CD4-positive, alpha-beta T cell treated with Interleukin-17A for 1 hour (primary cell): Measurements from ENCODE around the gene PCDHA3.
"Not testable (repeated sequence)": the region's sequence is repeated elsewhere in the genome, so short reads cannot be mapped to it uniquely, and the experiment has no call there.

Source experiments
- DNase-seq: peaks from one replicate; pipeline ENCODE4 v3.0.0-alpha.2; 2020

PCDHA3 gene

GRCh38 chr5:140821375-140822280, 20.8 kb downstream of the PCDHA3 start, which contains the start of gene PCDHA5:
PCDHA5 (plus strand) TSS chr5:140821613.
- DNase-seq: no peak

DNA sequence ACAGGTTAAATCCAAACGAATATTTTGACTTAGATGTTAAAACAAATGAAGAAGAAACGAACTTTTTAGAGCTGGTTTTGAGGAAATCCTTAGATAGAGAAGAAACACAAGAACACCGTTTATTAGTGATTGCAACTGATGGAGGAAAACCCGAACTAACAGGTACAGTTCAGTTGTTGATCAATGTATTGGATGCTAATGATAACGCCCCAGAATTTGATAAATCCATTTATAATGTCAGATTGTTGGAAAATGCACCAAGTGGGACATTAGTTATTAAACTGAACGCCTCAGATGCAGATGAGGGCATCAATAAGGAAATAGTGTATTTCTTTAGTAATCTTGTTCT, 21.4 kb downstream of the PCDHA3 start:
- DNase-seq: no peak

DNA sequence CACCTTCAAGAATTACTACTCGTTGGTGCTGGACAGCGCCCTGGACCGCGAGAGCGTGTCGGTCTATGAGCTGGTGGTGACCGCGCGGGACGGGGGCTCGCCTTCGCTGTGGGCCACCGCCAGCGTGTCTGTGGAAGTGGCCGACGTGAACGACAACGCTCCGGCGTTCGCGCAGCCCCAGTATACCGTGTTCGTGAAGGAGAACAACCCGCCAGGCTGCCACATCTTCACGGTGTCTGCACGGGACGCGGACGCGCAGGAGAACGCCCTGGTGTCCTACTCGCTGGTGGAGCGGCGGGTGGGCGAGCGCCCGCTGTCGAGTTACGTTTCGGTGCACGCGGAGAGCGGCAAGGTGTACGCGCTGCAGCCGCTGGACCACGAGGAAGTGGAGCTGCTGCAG, 22.1 kb downstream of the PCDHA3 start:
- DNase-seq: not testable (repeated sequence)

DNA sequence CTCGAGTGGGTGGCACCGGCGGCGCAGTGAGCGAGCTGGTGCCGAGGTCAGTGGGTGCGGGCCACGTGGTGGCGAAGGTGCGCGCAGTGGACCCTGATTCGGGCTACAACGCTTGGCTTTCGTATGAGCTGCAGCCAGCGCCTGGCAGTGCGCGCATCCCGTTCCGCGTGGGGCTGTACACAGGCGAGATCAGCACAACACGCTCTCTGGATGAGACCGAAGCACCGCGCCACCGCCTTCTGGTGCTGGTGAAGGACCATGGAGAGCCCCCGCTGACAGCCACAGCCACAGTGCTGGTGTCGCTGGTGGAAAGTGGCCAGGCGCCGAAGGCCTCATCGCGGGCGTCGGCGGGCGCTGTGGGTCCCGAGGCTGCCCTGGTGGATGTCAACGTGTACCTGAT, 22.6 kb downstream of the PCDHA3 start:
- DNase-seq: no peak

DNA sequence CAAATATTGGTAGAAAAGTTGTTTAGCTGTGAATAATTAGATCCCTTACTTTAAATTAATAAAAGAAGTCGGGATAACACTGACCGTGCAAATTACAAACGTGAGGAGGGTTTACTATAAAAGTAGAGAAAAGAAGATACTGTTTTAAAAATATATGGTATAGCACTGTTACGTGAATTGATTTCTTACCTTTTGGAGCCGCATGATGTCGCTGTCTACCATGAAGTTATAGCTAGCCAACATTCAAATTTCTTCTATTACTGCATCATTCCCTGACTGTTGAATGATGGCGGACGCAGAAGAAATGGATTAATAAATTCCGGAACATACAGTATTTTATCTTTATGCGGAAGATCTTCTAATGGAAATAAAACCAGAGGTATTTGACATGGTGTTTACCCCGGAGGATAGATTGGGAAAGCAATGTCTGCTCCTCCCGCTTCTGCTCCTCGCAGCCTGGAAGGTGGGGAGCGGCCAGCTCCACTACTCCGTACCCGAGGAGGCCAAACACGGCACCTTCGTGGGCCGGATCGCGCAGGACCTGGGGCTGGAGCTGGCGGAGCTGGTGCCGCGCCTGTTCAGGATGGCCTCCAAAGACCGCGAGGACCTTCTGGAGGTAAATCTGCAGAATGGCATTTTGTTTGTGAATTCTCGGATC, 27.0 kb downstream of the PCDHA3 start, which contains the start of gene PCDHA6:
Gene PCDHA6 (plus strand): TSS at position 257 of the 658 bp plus-strand sequence. CDS start 132 bp downstream, at position 389.
- DNase-seq: no peak

DNA sequence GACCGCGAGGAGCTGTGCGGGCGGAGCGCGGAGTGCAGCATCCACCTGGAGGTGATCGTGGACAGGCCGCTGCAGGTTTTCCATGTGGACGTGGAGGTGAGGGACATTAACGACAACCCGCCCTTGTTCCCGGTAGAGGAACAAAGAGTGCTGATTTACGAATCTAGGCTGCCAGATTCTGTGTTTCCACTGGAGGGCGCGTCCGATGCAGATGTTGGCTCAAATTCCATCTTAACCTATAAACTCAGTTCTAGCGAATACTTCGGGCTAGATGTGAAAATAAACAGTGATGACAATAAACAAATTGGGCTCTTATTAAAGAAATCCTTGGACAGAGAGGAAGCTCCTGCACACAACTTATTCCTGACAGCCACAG, 27.5 kb downstream of the PCDHA3 start:
- DNase-seq: no peak

DNA sequence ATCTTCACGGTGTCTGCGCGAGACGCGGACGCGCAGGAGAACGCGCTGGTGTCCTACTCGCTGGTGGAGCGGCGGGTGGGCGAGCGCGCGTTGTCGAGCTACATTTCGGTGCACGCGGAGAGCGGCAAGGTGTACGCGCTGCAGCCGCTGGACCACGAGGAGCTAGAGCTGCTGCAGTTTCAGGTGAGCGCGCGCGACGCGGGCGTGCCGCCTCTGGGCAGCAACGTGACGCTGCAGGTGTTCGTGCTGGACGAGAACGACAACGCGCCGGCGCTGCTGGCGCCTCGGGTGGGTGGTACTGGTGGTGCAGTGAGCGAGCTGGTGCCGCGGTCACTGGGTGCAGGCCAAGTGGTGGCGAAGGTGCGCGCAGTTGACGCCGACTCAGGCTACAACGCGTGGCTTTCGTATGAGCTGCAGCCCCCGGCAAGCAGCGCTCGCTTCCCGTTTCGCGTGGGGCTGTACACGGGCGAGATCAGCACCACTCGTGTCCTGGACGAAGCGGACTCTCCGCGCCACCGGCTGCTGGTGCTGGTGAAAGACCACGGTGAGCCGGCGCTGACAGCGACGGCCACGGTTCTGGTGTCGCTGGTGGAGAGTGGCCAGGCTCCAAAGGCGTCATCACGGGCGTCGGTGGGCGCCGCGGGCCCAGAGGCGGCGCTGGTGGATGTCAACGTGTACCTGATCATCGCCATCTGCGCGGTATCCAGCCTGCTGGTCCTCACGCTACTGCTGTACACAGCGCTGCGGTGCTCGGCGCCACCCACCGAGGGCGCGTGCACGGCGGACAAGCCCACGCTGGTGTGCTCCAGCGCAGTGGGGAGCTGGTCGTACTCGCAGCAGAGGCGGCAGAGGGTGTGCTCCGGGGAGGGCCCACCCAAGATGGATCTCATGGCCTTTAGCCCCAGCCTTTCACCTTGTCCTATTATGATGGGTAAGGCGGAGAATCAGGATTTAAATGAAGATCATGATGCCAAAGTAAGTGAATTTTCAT, 28.9 kb downstream of the PCDHA3 start:
- not testable (repeated sequence) for DNase-seq

DNA sequence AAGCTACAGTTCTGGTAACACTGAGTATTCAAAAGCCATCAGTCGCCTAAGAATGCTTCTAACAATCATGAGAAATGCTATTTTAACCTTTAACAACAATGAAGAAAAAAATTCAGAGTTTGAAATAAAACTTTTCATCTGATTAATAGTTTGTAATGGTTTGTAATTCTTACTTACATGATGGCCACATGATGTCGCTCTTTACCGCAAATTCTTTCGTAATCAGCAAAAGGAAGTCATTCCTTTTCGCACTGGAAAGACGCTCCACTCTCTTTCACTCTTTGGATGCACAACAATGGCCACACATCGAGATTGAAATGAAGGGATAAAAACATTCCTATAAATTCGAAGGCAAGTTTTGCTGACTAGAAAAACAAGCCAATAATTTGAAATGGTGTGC, 33.1 kb downstream of the PCDHA3 start, which contains the start of gene PCDHA7:
Gene PCDHA7 (plus strand): TSS at position 277 of the 400 bp plus-strand sequence. CDS start 115 bp downstream, at position 392.
- no peak for DNase-seq

- not testable (repeated sequence) for DNase-seq
Measured at GRCh38 chr5:140834439-140835008, 33.7 kb downstream of the PCDHA3 start.

GRCh38 chr5:140835622-140836510, 35.0 kb downstream of the PCDHA3 start:
- no peak for DNase-seq

GRCh38 chr5:140840978-140841962, 40.4 kb downstream of the PCDHA3 start, which contains the start of gene PCDHA8:
PCDHA8 (plus strand) TSS chr5:140841187; CDS start chr5:140841322, 135 bp downstream.
- DNase-seq: no peak

DNA sequence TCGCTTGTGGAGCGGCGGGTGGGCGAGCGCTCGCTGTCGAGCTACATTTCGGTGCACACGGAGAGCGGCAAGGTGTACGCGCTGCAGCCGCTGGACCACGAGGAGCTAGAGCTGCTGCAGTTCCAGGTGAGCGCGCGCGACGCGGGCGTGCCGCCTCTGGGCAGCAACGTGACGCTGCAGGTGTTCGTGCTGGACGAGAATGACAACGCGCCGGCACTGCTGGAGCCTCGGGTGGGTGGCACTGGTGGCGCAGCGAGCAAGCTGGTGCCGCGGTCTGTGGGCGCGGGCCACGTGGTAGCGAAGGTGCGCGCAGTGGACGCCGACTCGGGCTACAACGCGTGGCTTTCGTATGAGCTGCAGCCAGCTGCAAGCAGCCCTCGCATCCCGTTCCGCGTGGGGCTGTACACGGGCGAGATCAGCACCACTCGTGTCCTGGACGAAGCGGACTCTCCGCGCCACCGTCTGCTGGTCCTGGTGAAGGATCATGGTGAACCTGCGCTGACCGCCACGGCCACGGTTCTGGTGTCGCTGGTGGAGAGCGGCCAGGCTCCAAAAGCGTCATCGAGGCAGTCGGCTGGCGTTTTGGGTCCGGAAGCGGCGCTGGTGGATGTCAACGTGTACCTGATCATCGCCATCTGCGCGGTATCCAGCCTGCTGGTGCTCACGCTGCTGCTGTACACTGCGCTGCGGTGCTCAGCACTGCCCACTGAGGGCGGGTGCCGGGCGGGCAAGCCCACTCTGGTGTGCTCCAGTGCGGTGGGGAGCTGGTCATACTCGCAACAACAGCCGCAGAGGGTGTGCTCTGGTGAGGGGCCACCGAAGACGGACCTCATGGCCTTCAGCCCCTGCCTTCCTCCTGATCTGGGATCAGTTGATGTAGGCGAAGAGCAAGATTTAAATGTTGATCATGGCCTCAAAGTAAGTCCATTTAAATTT, 42.2 kb downstream of the PCDHA3 start:
- DNase-seq: no peak

GRCh38 chr5:140848139-140849102, 47.6 kb downstream of the PCDHA3 start, which contains the start of gene PCDHA9:
PCDHA9 (plus strand) TSS chr5:140848382; CDS start chr5:140848496, 114 bp downstream.
- not testable (repeated sequence) for DNase-seq

DNA sequence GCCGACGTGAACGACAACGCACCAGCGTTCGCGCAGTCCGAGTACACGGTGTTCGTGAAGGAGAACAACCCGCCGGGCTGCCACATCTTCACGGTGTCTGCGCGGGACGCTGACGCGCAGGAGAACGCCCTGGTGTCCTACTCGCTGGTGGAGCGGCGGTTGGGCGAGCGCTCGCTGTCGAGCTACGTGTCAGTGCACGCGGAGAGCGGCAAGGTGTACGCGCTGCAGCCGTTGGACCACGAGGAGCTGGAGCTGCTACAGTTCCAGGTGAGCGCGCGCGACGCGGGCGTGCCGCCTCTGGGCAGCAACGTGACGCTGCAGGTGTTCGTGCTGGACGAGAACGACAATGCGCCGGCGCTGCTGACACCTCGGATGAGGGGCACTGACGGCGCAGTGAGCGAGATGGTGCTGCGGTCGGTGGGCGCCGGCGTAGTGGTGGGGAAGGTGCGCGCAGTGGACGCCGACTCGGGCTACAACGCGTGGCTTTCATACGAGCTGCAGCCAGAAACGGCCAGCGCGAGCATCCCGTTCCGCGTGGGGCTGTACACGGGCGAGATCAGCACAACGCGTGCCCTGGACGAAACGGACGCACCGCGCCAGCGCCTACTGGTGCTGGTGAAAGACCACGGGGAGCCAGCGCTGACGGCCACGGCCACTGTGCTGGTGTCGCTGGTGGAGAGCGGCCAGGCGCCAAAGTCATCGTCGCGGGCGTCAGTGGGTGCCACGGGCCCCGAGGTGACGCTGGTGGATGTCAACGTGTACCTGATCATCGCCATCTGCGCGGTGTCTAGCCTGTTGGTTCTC, 49.2 kb downstream of the PCDHA3 start:
- not testable (repeated sequence) for DNase-seq
